HG02938 (cell line): Measurements from ENCODE around the gene TTLL10.

Experiments
- ATAC-seq: cut with Tn5 transposase; IDR thresholded peaks from one replicate; pipeline ENCODE4 v1.9.1; 2021; ENCODE audit warnings: mild to moderate bottlenecking, moderate library complexity; ENCODE audit not compliant: unreplicated experiment

Gene TTLL10

GRCh38 chr1:1218524-1219200, 45.0 kb downstream of the TTLL10 start:
- no peak for ATAC-seq

- no peak for ATAC-seq
Measured at GRCh38 chr1:1219341-1219740, 45.7 kb downstream of the TTLL10 start.

GRCh38 chr1:1220197-1220596, 46.5 kb downstream of the TTLL10 start:
- no peak for ATAC-seq

GRCh38 chr1:1221887-1222574, 48.4 kb downstream of the TTLL10 start:
- ATAC-seq, result no peak

- no peak for ATAC-seq
Measured at GRCh38 chr1:1222575-1223225, 49.0 kb downstream of the TTLL10 start.

GRCh38 chr1:1223321-1223720, 49.6 kb downstream of the TTLL10 start:
- ATAC-seq, result no peak

- ATAC-seq, result no peak
Measured at GRCh38 chr1:1223891-1224290, 50.2 kb downstream of the TTLL10 start.

- no peak for ATAC-seq
Measured at GRCh38 chr1:1225238-1225845, 51.7 kb downstream of the TTLL10 start.

GRCh38 chr1:1225913-1226312, 52.2 kb downstream of the TTLL10 start:
- no peak for ATAC-seq

- ATAC-seq, result no peak
Measured at GRCh38 chr1:1226566-1227362, 53.1 kb downstream of the TTLL10 start.

GRCh38 chr1:1227386-1227785, 53.7 kb downstream of the TTLL10 start:
- ATAC-seq, result no peak

- ATAC-seq, result no peak
Measured at GRCh38 chr1:1228187-1228586, 54.5 kb downstream of the TTLL10 start.

GRCh38 chr1:1228596-1229321, 55.1 kb downstream of the TTLL10 start:
- ATAC-seq, result no peak

GRCh38 chr1:1229770-1230169, 56.1 kb downstream of the TTLL10 start:
- ATAC-seq, result no peak

GRCh38 chr1:1230656-1231399, 57.1 kb downstream of the TTLL10 start:
- no peak for ATAC-seq

- ATAC-seq, result peak; percentile 85
Measured at GRCh38 chr1:1231400-1232207, 57.9 kb downstream of the TTLL10 start, which contains the start of gene SDF4. Gene SDF4, minus strand, starts transcription at chr1:1232001. Its CDS starts 3,229 bp downstream, at chr1:1228772.

GRCh38 chr1:1232208-1232795, 58.6 kb downstream of the TTLL10 start, which contains the start of gene B3GALT6:
Gene B3GALT6, plus strand, starts transcription at chr1:1232237. Its CDS starts 42 bp downstream, at chr1:1232279.
- ATAC-seq, result peak; percentile 15
